HEK293 (cell line): Measurements from ENCODE around the gene EML1.
"Not testable (repeated sequence)": the region's sequence is repeated elsewhere in the genome, so short reads cannot be mapped to it uniquely, and the experiment has no call there.

ENCODE experiments used
- CTCF ChIA-PET: fragments of 350-600 bp; formaldehyde crosslinking; extraction: SDS; loops from one replicate; lab custom pipeline; 2021; ENCODE audit warnings: antibody characterized with exemption; lab: Yijun Ruan, JAX
- POLR2A ChIA-PET: fragments of 300-600 bp; formaldehyde crosslinking; extraction: SDS; loops from one replicate; lab custom pipeline; 2020; ENCODE audit warnings: antibody characterized with exemption, inconsistent platforms; lab: Yijun Ruan, JAX
- H3K27ac ChIP-seq: fragments of 200-500 bp; sonication (Bioruptor generic); 2 replicates; pipeline ENCODE4 v1.5.1; 2014; ENCODE audit warnings: low read depth, low read length, control low read depth, inconsistent platforms; ENCODE audit errors: extremely low read depth
- H3K36me3 ChIP-seq, 2 experiments: fragments of 200-500 bp in 1 of 2; sonication (Bioruptor generic) in 1 of 2; 1 replicate in 1 of 2; 2 replicates in 1 of 2; pipeline ENCODE4 v1.5.1; 2014 to 2017; ENCODE audit warnings: inconsistent platforms in 2 of 2, low read length in 2 of 2; ENCODE audit not compliant: control insufficient read depth in 2 of 2, insufficient read depth in 1 of 2
- H3K4me1 ChIP-seq: fragments of 200-500 bp; sonication (Bioruptor generic); 2 replicates; pipeline ENCODE4 v1.5.1; 2014; ENCODE audit warnings: mild to moderate bottlenecking, low read length, inconsistent platforms; ENCODE audit not compliant: control insufficient read depth, insufficient read depth
- H3K4me3 ChIP-seq: 2 replicates; pipeline ENCODE4 v1.5.1; 2011; ENCODE audit warnings: low read depth, mild to moderate bottlenecking, control low read depth, low read length, moderate library complexity
- H3K9me3 ChIP-seq: fragments of 200-500 bp; sonication (Bioruptor generic); 2 replicates; pipeline ENCODE4 v1.5.1; 2014; ENCODE audit warnings: low read depth, low read length, inconsistent platforms; ENCODE audit not compliant: control insufficient read depth, insufficient read depth
- EGR2 ChIP-seq: fragments of 450-650 bp; formaldehyde crosslinking; IDR thresholded peaks from 2 replicates; pipeline ENCODE4 v1.5.1; 2016; ENCODE audit warnings: low read depth, missing biosample characterization, missing genetic modification characterization
- GLI4 ChIP-seq: fragments of 450-650 bp; formaldehyde crosslinking; IDR thresholded peaks from 2 replicates; pipeline ENCODE4 v1.5.1; 2016; ENCODE audit warnings: missing biosample characterization, missing genetic modification characterization
- MYNN ChIP-seq: fragments of 450-650 bp; formaldehyde crosslinking; IDR thresholded peaks from 2 replicates; pipeline ENCODE4 v1.5.1; 2016; ENCODE audit warnings: missing biosample characterization, missing genetic modification characterization, borderline replicate concordance
- REPIN1 ChIP-seq: fragments of 450-650 bp; formaldehyde crosslinking; IDR thresholded peaks from 2 replicates; pipeline ENCODE4 v1.5.1; 2017; ENCODE audit warnings: missing biosample characterization, missing genetic modification characterization, low read depth
- SCRT1 ChIP-seq: fragments of 450-650 bp; formaldehyde crosslinking; IDR thresholded peaks from 2 replicates; pipeline ENCODE4 v1.5.1; 2016; ENCODE audit warnings: missing biosample characterization, missing genetic modification characterization, borderline replicate concordance
- SETDB1 ChIP-seq: IDR thresholded peaks from one replicate; pipeline ENCODE4 v1.6.1; 2017; ENCODE audit warnings: mild to moderate bottlenecking, low read length, moderate library complexity, mixed read lengths; ENCODE audit not compliant: insufficient read length
- SP3 ChIP-seq: fragments of 450-650 bp; formaldehyde crosslinking; IDR thresholded peaks from 2 replicates; pipeline ENCODE4 v1.5.1; 2016; ENCODE audit warnings: missing biosample characterization, missing genetic modification characterization
- ZBTB26 ChIP-seq: fragments of 450-650 bp; formaldehyde crosslinking; optimal IDR thresholded peaks from 2 replicates; pipeline ENCODE3; 2016; ENCODE audit warnings: missing biosample characterization, mild to moderate bottlenecking, missing genetic modification characterization
- ZBTB8A ChIP-seq: fragments of 450-650 bp; formaldehyde crosslinking; IDR thresholded peaks from 2 replicates; pipeline ENCODE4 v1.5.1; 2016; ENCODE audit warnings: missing biosample characterization, missing genetic modification characterization
- ZFHX2 ChIP-seq: fragments of 450-650 bp; formaldehyde crosslinking; conservative IDR thresholded peaks from 2 replicates; pipeline ENCODE4 v1.5.1; 2016; ENCODE audit warnings: missing biosample characterization, missing genetic modification characterization
- ZIC2 ChIP-seq: fragments of 450-650 bp; formaldehyde crosslinking; IDR thresholded peaks from 2 replicates; pipeline ENCODE4 v1.5.1; 2016; ENCODE audit warnings: missing biosample characterization, missing genetic modification characterization
- ZNF138 ChIP-seq: fragments of 450-650 bp; formaldehyde crosslinking; IDR thresholded peaks from 2 replicates; pipeline ENCODE4 v1.5.1; 2016; ENCODE audit warnings: missing biosample characterization, missing genetic modification characterization, borderline replicate concordance
- ZNF140 ChIP-seq: fragments of 450-650 bp; formaldehyde crosslinking; IDR thresholded peaks from 2 replicates; pipeline ENCODE4 v1.5.1; 2016; ENCODE audit warnings: missing biosample characterization, missing genetic modification characterization
- ZNF19 ChIP-seq: fragments of 450-650 bp; formaldehyde crosslinking; IDR thresholded peaks from 2 replicates; pipeline ENCODE4; 2016; ENCODE audit warnings: missing biosample characterization, missing genetic modification characterization, low read depth
- ZNF214 ChIP-seq: fragments of 450-650 bp; formaldehyde crosslinking; IDR thresholded peaks from 2 replicates; pipeline ENCODE4 v1.5.1; 2017; ENCODE audit warnings: missing biosample characterization, mild to moderate bottlenecking, missing genetic modification characterization, borderline replicate concordance
- ZNF645 ChIP-seq: fragments of 450-650 bp; formaldehyde crosslinking; IDR thresholded peaks from 2 replicates; pipeline ENCODE4; 2016; ENCODE audit warnings: missing biosample characterization, missing genetic modification characterization
- ZNF707 ChIP-seq: fragments of 450-650 bp; formaldehyde crosslinking; IDR thresholded peaks from 2 replicates; pipeline ENCODE4 v1.5.1; 2016; ENCODE audit warnings: missing biosample characterization, missing genetic modification characterization
- ZNF768 ChIP-seq: fragments of 450-650 bp; formaldehyde crosslinking; IDR thresholded peaks from 2 replicates; pipeline ENCODE4 v1.5.1; 2018; ENCODE audit warnings: missing biosample characterization, mild to moderate bottlenecking, missing genetic modification characterization
- ZSCAN18 ChIP-seq: fragments of 450-650 bp; formaldehyde crosslinking; IDR thresholded peaks from 2 replicates; pipeline ENCODE4 v1.5.1; 2016; ENCODE audit warnings: missing biosample characterization, missing genetic modification characterization
- ZSCAN5A ChIP-seq: fragments of 450-650 bp; formaldehyde crosslinking; IDR thresholded peaks from 2 replicates; pipeline ENCODE4 v1.5.1; 2016; ENCODE audit warnings: missing biosample characterization, missing genetic modification characterization

The EML1 gene

GRCh38 chr14:99762911-99763310 lies 30.3 kb upstream of the EML1 start:
- H3K36me3 ChIP-seq, H3K9me3 ChIP-seq, H3K4me3 ChIP-seq, H3K4me1 ChIP-seq, POLR2A ChIA-PET, H3K27ac ChIP-seq: not testable (repeated sequence)
- TF ChIP-seq ZFHX2 (tag by site-specific recombination) (peak; percentile 20; the same call in 1 of the 2 replicates), EGR2 (tag by site-specific recombination) (peak; percentile 41; the same call in 1 of the 2 replicates), ZSCAN5A (tag by site-specific recombination) (0 out of 2 replicates have a peak, but pooled peaks have one; percentile 29), SETDB1 (peak; percentile 50)
- CTCF ChIA-PET: interaction anchor here (0.8 to 1.6 kb wide), 2 partner anchors 9 to 185 kb away, joined by 3 to 5 read pairs; no protein-coding TSS in a partner anchor

- POLR2A ChIA-PET: no interaction called here
- CTCF ChIA-PET: no interaction called here
- H3K4me3 ChIP-seq: no peak overlapping the region
- H3K36me3 ChIP-seq: no peaks in the 10 kb centered on the region
- TF ChIP-seq ZNF645 (tag by site-specific recombination) (no peak), SP3 (no peak), SCRT1 (no peak), ZNF140 (tag by site-specific recombination) (no peak), ZNF214 (tag by site-specific recombination) (no peak), ZNF768 (tag by site-specific recombination) (peak; percentile 38; the same call in 1 of the 2 replicates)
- no peaks in the 10 kb centered on the region for H3K9me3 ChIP-seq
- H3K4me1 ChIP-seq: no peaks in the 10 kb centered on the region; the same call in 1 of the 2 replicates
- no peak overlapping the region for H3K27ac ChIP-seq
Measured at GRCh38 chr14:99763527-99764221, 29.5 kb upstream of the EML1 start.

- TF ChIP-seq ZIC2: no peak
- TF ChIP-seq ZNF768 (tag by site-specific recombination): peak; percentile 2; the same call in 1 of the 2 replicates
- ChIA-PET POLR2A (no interaction called here), CTCF (no interaction called here)
- Histone ChIP-seq H3K27ac (no peak overlapping the region), H3K9me3 (no peaks in the 10 kb centered on the region), H3K4me3 (no peak overlapping the region), H3K4me1 (no peaks in the 10 kb centered on the region; the same call in 1 of the 2 replicates), H3K36me3 (no peaks in the 10 kb centered on the region)
Measured at GRCh38 chr14:99764222-99764706, 28.9 kb upstream of the EML1 start.

GRCh38 chr14:99768381-99768780 lies 24.8 kb upstream of the EML1 start:
- CTCF ChIA-PET: interaction anchor here (0.7 to 1.1 kb wide), 2 partner anchors 9 to 418 kb away, joined by 3 to 5 read pairs; no protein-coding TSS in a partner anchor
- TF ChIP-seq ZBTB8A (tag by site-specific recombination) (no peak), ZNF707 (tag by site-specific recombination) (no peak), ZNF138 (tag by site-specific recombination) (no peak), ZBTB26 (tag by site-specific recombination) (no peak), ZSCAN18 (tag by site-specific recombination) (no peak), GLI4 (tag by site-specific recombination) (no peak), REPIN1 (no peak), ZNF214 (tag by site-specific recombination) (no peak), ZSCAN5A (tag by site-specific recombination) (no peak), ZNF19 (tag by site-specific recombination) (no peak), MYNN (tag by site-specific recombination) (no peak)
- TF ChIP-seq, all 188 proteins: peak for 0
- peaks cover 7% of the 10 kb centered on the region; the same call in 1 of the 2 replicates for H3K4me1 ChIP-seq
- POLR2A ChIA-PET: no interaction called here
- no peaks in the 10 kb centered on the region for H3K9me3 ChIP-seq
- no peaks in the 10 kb centered on the region for H3K36me3 ChIP-seq
- no peak overlapping the region for H3K27ac ChIP-seq
- H3K4me3 ChIP-seq: no peak overlapping the region
